ENCODE measurements around the gene SYNGR2.

GRCh38 chr17:78124836-78125137 is 43.6 kb upstream of the SYNGR2 start:
- TF ChIP-seq, protein P1, sequence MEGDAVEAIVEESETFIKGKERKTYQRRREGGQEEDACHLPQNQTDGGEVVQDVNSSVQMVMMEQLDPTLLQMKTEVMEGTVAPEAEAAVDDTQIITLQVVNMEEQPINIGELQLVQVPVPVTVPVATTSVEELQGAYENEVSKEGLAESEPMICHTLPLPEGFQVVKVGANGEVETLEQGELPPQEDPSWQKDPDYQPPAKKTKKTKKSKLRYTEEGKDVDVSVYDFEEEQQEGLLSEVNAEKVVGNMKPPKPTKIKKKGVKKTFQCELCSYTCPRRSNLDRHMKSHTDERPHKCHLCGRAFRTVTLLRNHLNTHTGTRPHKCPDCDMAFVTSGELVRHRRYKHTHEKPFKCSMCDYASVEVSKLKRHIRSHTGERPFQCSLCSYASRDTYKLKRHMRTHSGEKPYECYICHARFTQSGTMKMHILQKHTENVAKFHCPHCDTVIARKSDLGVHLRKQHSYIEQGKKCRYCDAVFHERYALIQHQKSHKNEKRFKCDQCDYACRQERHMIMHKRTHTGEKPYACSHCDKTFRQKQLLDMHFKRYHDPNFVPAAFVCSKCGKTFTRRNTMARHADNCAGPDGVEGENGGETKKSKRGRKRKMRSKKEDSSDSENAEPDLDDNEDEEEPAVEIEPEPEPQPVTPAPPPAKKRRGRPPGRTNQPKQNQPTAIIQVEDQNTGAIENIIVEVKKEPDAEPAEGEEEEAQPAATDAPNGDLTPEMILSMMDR (optimal IDR thresholded peaks at IDR 0.05 in 1 of 3, IDR thresholded peaks at IDR 0.05 in 1 of 3, conservative IDR thresholded peaks at IDR 0.05 in 1 of 3; ENCODE audit: extremely low read depth in 1 of 3, insufficient read depth in 2 of 3, low read length in 3 of 3), result no peak
- no peak for TF ChIP-seq EZH2 (IDR thresholded peaks at IDR 0.05; ENCODE audit: low read length)
